SW 1271 (cell line): Measurements from ENCODE around the gene AGFG1.

ENCODE experiments used
- DNase-seq, 2 experiments: peaks; one replicate each; lab custom pipeline; 2025; lab: John Stamatoyannopoulos, UW

The AGFG1 gene

GRCh38 chr2:227608561-227609338 lies 136.8 kb downstream of the AGFG1 start:
- DNase-seq = no peak

- no peak for DNase-seq
These were observed 138.2 kb downstream of the AGFG1 start for GRCh38 chr2:227610123-227610522.
